Cardiac muscle cell (in vitro differentiated cells and primary cell): ENCODE data around the gene UBA7. TPM values are rescaled to one million over a fixed set of nuclear protein-coding genes. Genes with fewer than 3 reads are reported as not detected.
"Not testable (repeated sequence)": the region's sequence is repeated elsewhere in the genome, so short reads cannot be mapped to it uniquely, and the experiment has no call there.

Experiments
- DNase-seq, 2 donors: peaks; one replicate each; pipeline versions ENCODE4 v3.0.0 to v3.0.0-alpha.2; 2010 to 2017; ENCODE audit warnings: low read depth in 1 of 2, low spot score in 1 of 2
- H3K27ac ChIP-seq: fragments of 200-600 bp; sonication (generic); 2 replicates; pipeline ENCODE4 v1.5.1; 2016
- H3K27me3 ChIP-seq: fragments of 200-600 bp; sonication (generic); 2 replicates; pipeline ENCODE4 v1.6.0; 2016; ENCODE audit warnings: control low read depth
- H3K36me3 ChIP-seq: fragments of 200-600 bp; sonication (generic); 2 replicates; pipeline ENCODE4 v1.5.1; 2016; ENCODE audit warnings: control low read depth
- H3K4me1 ChIP-seq: fragments of 200-600 bp; sonication (generic); 2 replicates; pipeline ENCODE4 v1.8.1; 2017; ENCODE audit warnings: low read depth, mild to moderate bottlenecking, mixed run types
- H3K4me3 ChIP-seq: fragments of 200-600 bp; sonication (generic); 2 replicates; pipeline ENCODE4 v1.5.1; 2016; ENCODE audit warnings: mild to moderate bottlenecking
- H3K9me3 ChIP-seq: fragments of 200-600 bp; sonication (generic); 2 replicates; pipeline ENCODE4 v1.5.1; 2017; ENCODE audit warnings: low read depth, mild to moderate bottlenecking, control low read depth
- CTCF ChIP-seq: IDR thresholded peaks from 2 replicates; pipeline ENCODE4 v1.5.1; 2012; ENCODE audit warnings: low read depth, mild to moderate bottlenecking, low read length
- polyA plus RNA-seq: library from polyadenylated mRNA; unstranded; fragments of >200 nt; fragmentation: Nextera tagmentation; extraction: Ambion mirVana; gene quantifications from 2 replicates; pipeline ENCODE4 v1.2.1, GENCODE V29; 2016
- total RNA-seq: library from RNA; depleted of rRNA; stranded (reverse); fragments of >200 nt; gene quantifications from 2 replicates; pipeline ENCODE4 v1.2.3, GENCODE V29; 2016

The UBA7 gene
- total and polyA plus RNA-seq, 2 experiments from 2014 or later = 1.8 to 5.4 TPM

GRCh38 chr3:49788056-49788455, 25.7 kb downstream of the UBA7 start:
- H3K4me3 ChIP-seq = no peak overlapping the region
- no peak for TF ChIP-seq CTCF
- no peaks in the 10 kb centered on the region for H3K27me3 ChIP-seq
- H3K4me1 ChIP-seq = peaks cover 13% of the 10 kb centered on the region
- H3K27ac ChIP-seq = no peak overlapping the region
- H3K36me3 ChIP-seq = no peaks in the 10 kb centered on the region
- no peak for DNase-seq
- no peaks in the 10 kb centered on the region for H3K9me3 ChIP-seq

- Histone ChIP-seq H3K27ac (no peak overlapping the region), H3K27me3 (no peaks in the 10 kb centered on the region), H3K9me3 (no peaks in the 10 kb centered on the region), H3K4me1 (peaks cover 13% of the 10 kb centered on the region), H3K36me3 (no peaks in the 10 kb centered on the region), H3K4me3 (no peak overlapping the region)
- no peak for TF ChIP-seq CTCF
- DNase-seq = no peak
Observed at GRCh38 chr3:49787536-49787935, 26.2 kb downstream of the UBA7 start.

- no peak for DNase-seq
- Histone ChIP-seq H3K36me3 (no peaks in the 10 kb centered on the region), H3K27ac (peak overlapping the region; percentile 91), H3K4me1 (peaks cover 13% of the 10 kb centered on the region), H3K4me3 (no peak overlapping the region), H3K27me3 (no peaks in the 10 kb centered on the region), H3K9me3 (no peaks in the 10 kb centered on the region)
- no peak for TF ChIP-seq CTCF
Observed at GRCh38 chr3:49787182-49787464, 26.6 kb downstream of the UBA7 start.

- Histone ChIP-seq H3K27ac (peak within 1 kb of the TSS; percentile 91), H3K27me3 (no peaks in the 10 kb centered on the region), H3K9me3 (no peaks in the 10 kb centered on the region), H3K4me3 (peak within 1 kb of the TSS; percentile 54), H3K4me1 (peaks cover 13% of the 10 kb centered on the region), H3K36me3 (no peaks in the 10 kb centered on the region)
- peak; percentile 100 for DNase-seq
- TF ChIP-seq CTCF = no peak
Observed at GRCh38 chr3:49786357-49787181, 27.2 kb downstream of the UBA7 start, which contains the start of gene IP6K1. IP6K1 (minus strand) TSS chr3:49786542; CDS start chr3:49748040, 38,502 bp downstream.

- Histone ChIP-seq H3K27me3 (no peaks in the 10 kb centered on the region), H3K4me1 (peaks cover 13% of the 10 kb centered on the region), H3K36me3 (no peaks in the 10 kb centered on the region), H3K9me3 (no peaks in the 10 kb centered on the region), H3K27ac (peak overlapping the region; percentile 91), H3K4me3 (peak overlapping the region; percentile 54)
- DNase-seq = peak; percentile 40 to 59
- no peak for TF ChIP-seq CTCF
Observed at GRCh38 chr3:49785565-49786356, 28.0 kb downstream of the UBA7 start.

- peaks cover 13% of the 10 kb centered on the region for H3K4me1 ChIP-seq
- H3K27me3 ChIP-seq, H3K4me3 ChIP-seq, H3K36me3 ChIP-seq, H3K9me3 ChIP-seq, H3K27ac ChIP-seq, DNase-seq: not testable (repeated sequence)
Observed at GRCh38 chr3:49782277-49782676, 31.5 kb downstream of the UBA7 start.
